ENCODE measurements around the gene ZNF385A. TPM values are rescaled to one million over a fixed set of nuclear protein-coding genes. Genes with fewer than 3 reads are reported as not detected.

Gene ZNF385A
- total and polyA plus RNA-seq, 2 experiments from 2014 or later: 10.9 to 21.7 TPM

GRCh38 chr12:54369597-54370131 lies 14.9 kb downstream of the ZNF385A start:
- ATAC-seq (peak; percentile 18), DNase-seq (ENCODE audit: low spot score) (no peak)
- Histone ChIP-seq H3K9me2 (ENCODE audit: insufficient read depth) (no peaks in the 10 kb centered on the region), H3K79me2 (replicated peaks; ENCODE audit: insufficient read depth) (no peaks in the 10 kb centered on the region), H3K4me3 (peak overlapping the region; percentile 65), H3K4me2 (peak overlapping the region; percentile 91), H3F3A (replicated peaks; ENCODE audit: low read depth) (peaks cover 4% of the 10 kb centered on the region), H4K20me1 (replicated peaks; ENCODE audit: insufficient read depth) (no peaks in the 10 kb centered on the region), H3K4me1 (ENCODE audit: insufficient read depth) (peaks cover 14% of the 10 kb centered on the region), H3K27me3 (ENCODE audit: insufficient read depth) (peaks cover 36% of the 10 kb centered on the region), H3K36me3 (ENCODE audit: insufficient read depth) (no peaks in the 10 kb centered on the region), H2AFZ (peak overlapping the region; percentile 43; the same call in 1 of the 2 replicates), H3K27ac (ENCODE audit: low read depth) (no peak overlapping the region)
- TF ChIP-seq EZH2phosphoT487 (IDR thresholded peaks at IDR 0.05; ENCODE audit: unreplicated experiment): no peak
- peaks cover 26% of the 10 kb centered on the region for H3K27me3 Mint-ChIP-seq (ENCODE audit: insufficient read depth, low read depth, poor library complexity)
- H3K4me1 Mint-ChIP-seq: peaks cover 32% of the 10 kb centered on the region
- peak overlapping the region; percentile 68 for H3K4me3 Mint-ChIP-seq
- H3K9me3 Mint-ChIP-seq: no peaks in the 10 kb centered on the region
- H3K36me3 Mint-ChIP-seq (ENCODE audit: low read depth): peaks cover 13% of the 10 kb centered on the region
- no peak overlapping the region for H3K27ac Mint-ChIP-seq

GRCh38 chr12:54368709-54369596 lies 15.6 kb downstream of the ZNF385A start:
- Histone ChIP-seq H3K4me1 (ENCODE audit: insufficient read depth) (peaks cover 14% of the 10 kb centered on the region), H3F3A (replicated peaks; ENCODE audit: low read depth) (peaks cover 4% of the 10 kb centered on the region), H3K4me2 (peak overlapping the region; percentile 91), H3K79me2 (replicated peaks; ENCODE audit: insufficient read depth) (no peaks in the 10 kb centered on the region), H2AFZ (peak overlapping the region; percentile 43; the same call in 1 of the 2 replicates), H3K36me3 (ENCODE audit: insufficient read depth) (no peaks in the 10 kb centered on the region), H4K20me1 (replicated peaks; ENCODE audit: insufficient read depth) (no peaks in the 10 kb centered on the region), H3K4me3 (peak overlapping the region; percentile 65), H3K27me3 (ENCODE audit: insufficient read depth) (peaks cover 41% of the 10 kb centered on the region), H3K9me2 (ENCODE audit: insufficient read depth) (no peaks in the 10 kb centered on the region), H3K27ac (ENCODE audit: low read depth) (no peak overlapping the region)
- TF ChIP-seq CTCF (conservative IDR thresholded peaks at IDR 0.05; ENCODE audit: low read depth in 2 of 2) (peak; percentile 88 to 89), ZNF462 (CRISPR knock-in tag; IDR thresholded peaks at IDR 0.05) (no peak)
- Mint-ChIP-seq H3K4me1 (peaks cover 29% of the 10 kb centered on the region), H3K36me3 (ENCODE audit: low read depth) (peaks cover 13% of the 10 kb centered on the region), H3K4me3 (peak overlapping the region; percentile 68), H3K9me3 (no peaks in the 10 kb centered on the region), H3K27ac (no peak overlapping the region), H3K27me3 (ENCODE audit: insufficient read depth, low read depth, poor library complexity) (peaks cover 26% of the 10 kb centered on the region)
- DNase-seq (ENCODE audit: low spot score): peak; percentile 91
- peak; percentile 51 for ATAC-seq
